Activated CD4-positive, CD25-positive, alpha-beta regulatory T cell (primary cell): ENCODE results near the gene ZNF341.
A peak's percentile ranks its signal among the peaks of the same experiment; 100 is the strongest.

ENCODE experiments used
- DNase-seq, 4 experiments: peaks; one replicate each; lab custom pipeline; 2025; lab: John Stamatoyannopoulos, UW

Gene ZNF341

GRCh38 chr20:33796263-33796906 is 64.6 kb downstream of the ZNF341 start:
- no peak for DNase-seq

GRCh38 chr20:33796907-33797544 is 65.2 kb downstream of the ZNF341 start:
- no peak for DNase-seq

GRCh38 chr20:33798444-33798843 is 66.6 kb downstream of the ZNF341 start:
- no peak for DNase-seq

GRCh38 chr20:33803921-33804337 is 72.1 kb downstream of the ZNF341 start:
- no peak for DNase-seq

- DNase-seq = no peak
Measured at GRCh38 chr20:33808388-33808787, 76.6 kb downstream of the ZNF341 start.

GRCh38 chr20:33810259-33810658 is 78.5 kb downstream of the ZNF341 start:
- DNase-seq = no peak

GRCh38 chr20:33810885-33811775 is 79.3 kb downstream of the ZNF341 start, which contains the start of gene CHMP4B:
CHMP4B (plus strand) TSS chr20:33811348; CDS start chr20:33811469, 121 bp downstream.
- peak; percentile 96 to 98 (median 98) for DNase-seq

- no peak for DNase-seq
Measured at GRCh38 chr20:33811776-33812151, 80.0 kb downstream of the ZNF341 start.

- DNase-seq = no peak
Measured at GRCh38 chr20:33812152-33812849, 80.5 kb downstream of the ZNF341 start.

- no peak for DNase-seq
Measured at GRCh38 chr20:33812908-33813462, 81.2 kb downstream of the ZNF341 start.

GRCh38 chr20:33814238-33814712 is 82.5 kb downstream of the ZNF341 start:
- DNase-seq = no peak

GRCh38 chr20:33815671-33816070 is 83.9 kb downstream of the ZNF341 start:
- DNase-seq = no peak

GRCh38 chr20:33816191-33816590 is 84.4 kb downstream of the ZNF341 start:
- no peak for DNase-seq

GRCh38 chr20:33817411-33817810 is 85.6 kb downstream of the ZNF341 start:
- DNase-seq = no peak

GRCh38 chr20:33819456-33819855 is 87.7 kb downstream of the ZNF341 start:
- DNase-seq = no peak

- DNase-seq = no peak
Measured at GRCh38 chr20:33820362-33820761, 88.6 kb downstream of the ZNF341 start.

- DNase-seq = no peak
Measured at GRCh38 chr20:33821270-33821836, 89.6 kb downstream of the ZNF341 start.

GRCh38 chr20:33822423-33822822 is 90.6 kb downstream of the ZNF341 start:
- DNase-seq = no peak

- DNase-seq = no peak
Measured at GRCh38 chr20:33822991-33823390, 91.2 kb downstream of the ZNF341 start.

GRCh38 chr20:33824852-33825251 is 93.1 kb downstream of the ZNF341 start:
- DNase-seq = no peak
